CD4-positive, CD25-positive, alpha-beta regulatory T cell (primary cell): ENCODE data around the gene DPEP2. TPM values are rescaled to one million over a fixed set of nuclear protein-coding genes. Genes with fewer than 3 reads are reported as not detected.

Source experiments
- ATAC-seq, 2 donors: fragments of 150-1000 bp; cut with Tn5 transposase; one replicate each; pipeline ENCODE4 v1.10.0; 2021; ENCODE audit warnings: low read depth in 2 of 2, moderate number of reproducible peaks in 2 of 2, moderate library complexity in 1 of 2
- DNase-seq, 3 donors: peaks; one replicate each; pipeline versions ENCODE4 v3.0.0 to v3.0.0-alpha.2; 2012 to 2022; ENCODE audit warnings: mixed read lengths in 1 of 3
- H3K27ac ChIP-seq: one replicate; pipeline ENCODE4 v1.7.0; 2013; ENCODE audit warnings: mild to moderate bottlenecking, low read length; ENCODE audit not compliant: insufficient read depth, poor library complexity, severe bottlenecking
- H3K27me3 ChIP-seq: one replicate; pipeline ENCODE4 v1.7.0; 2013; ENCODE audit warnings: low read length; ENCODE audit not compliant: control insufficient read depth, insufficient read depth
- H3K36me3 ChIP-seq: one replicate; pipeline ENCODE4 v1.7.0; 2013; ENCODE audit warnings: mild to moderate bottlenecking, low read length, moderate library complexity; ENCODE audit not compliant: control insufficient read depth, insufficient read depth
- H3K4me1 ChIP-seq: 2 replicates; pipeline ENCODE4 v1.7.0; 2013; ENCODE audit warnings: mild to moderate bottlenecking, low read length; ENCODE audit not compliant: insufficient read depth, control insufficient read depth, poor library complexity, severe bottlenecking
- H3K4me3 ChIP-seq: one replicate; pipeline ENCODE4 v1.7.0; 2013; ENCODE audit warnings: low read depth, mild to moderate bottlenecking, low read length, moderate library complexity
- H3K9me3 ChIP-seq, 2 experiments: 1 replicate in 1 of 2; 2 replicates in 1 of 2; pipeline ENCODE4 v1.7.0; 2013; ENCODE audit warnings: low read length in 2 of 2, mild to moderate bottlenecking in 1 of 2, moderate library complexity in 1 of 2; ENCODE audit not compliant: control insufficient read depth in 2 of 2
- H3K27ac Mint-ChIP-seq, 3 donors: one replicate each; pipeline ENCODE4 v1.8.0; 2020 to 2022; ENCODE audit warnings: mild to moderate bottlenecking in 3 of 3, mixed read lengths in 3 of 3, moderate library complexity in 2 of 3
- H3K27me3 Mint-ChIP-seq: one replicate; pipeline ENCODE4 v1.8.0; 2022; ENCODE audit warnings: mild to moderate bottlenecking, mixed read lengths
- H3K36me3 Mint-ChIP-seq: one replicate; pipeline ENCODE4 v1.8.0; 2020; ENCODE audit warnings: mixed read lengths
- H3K4me1 Mint-ChIP-seq, 4 donors: one replicate each; pipeline ENCODE4 v1.8.0; 2020 to 2022; ENCODE audit warnings: mixed read lengths in 4 of 4, mild to moderate bottlenecking in 1 of 4
- H3K4me3 Mint-ChIP-seq, 4 donors: one replicate each; pipeline ENCODE4 v1.8.0; 2020 to 2022; ENCODE audit warnings: mild to moderate bottlenecking in 4 of 4, mixed read lengths in 4 of 4, moderate library complexity in 3 of 4
- H3K9me3 Mint-ChIP-seq, 7 donors: one replicate each; pipeline ENCODE4 v1.8.0; 2020 to 2022; ENCODE audit warnings: mixed read lengths in 7 of 7, mild to moderate bottlenecking in 3 of 7, moderate library complexity in 2 of 7
- polyA plus RNA-seq, 4 donors: library from polyadenylated mRNA; unstranded; fragments of 300-500 nt; fragmentation: Illumina TruSeq; gene quantifications; one replicate each; pipeline ENCODE4 v1.2.3, GENCODE V29; 2021
- total RNA-seq: library from RNA; stranded (reverse); gene quantifications from one replicate; pipeline ENCODE4 v1.2.3, GENCODE V29; 2022

The DPEP2 gene
- total and polyA plus RNA-seq, 5 donors from 2014 or later: 52.2 to 70.0 (median 58.0) TPM

GRCh38 chr16:67946966-67947558, 52.2 kb downstream of the DPEP2 start:
- no peak overlapping the region for H3K27ac ChIP-seq
- H3K4me3 Mint-ChIP-seq: no peak overlapping the region
- no peaks in the 10 kb centered on the region for H3K9me3 ChIP-seq
- H3K4me1 ChIP-seq: no peaks in the 10 kb centered on the region
- H3K4me1 Mint-ChIP-seq: peaks cover 0 to 4% (median 1%) of the 10 kb centered on the region in 4 donors
- H3K27ac Mint-ChIP-seq: no peak overlapping the region
- H3K9me3 Mint-ChIP-seq: no peaks in the 10 kb centered on the region
- H3K27me3 Mint-ChIP-seq: no peaks in the 10 kb centered on the region
- no peaks in the 10 kb centered on the region for H3K27me3 ChIP-seq
- H3K36me3 ChIP-seq: peaks cover 12% of the 10 kb centered on the region
- H3K36me3 Mint-ChIP-seq: peaks cover 6% of the 10 kb centered on the region
- H3K4me3 ChIP-seq: no peak overlapping the region
- ATAC-seq (no peak), DNase-seq (no peak)

GRCh38 chr16:67946128-67946569, 53.1 kb downstream of the DPEP2 start:
- no peak for DNase-seq
- peaks cover 5% of the 10 kb centered on the region for H3K4me1 ChIP-seq
- H3K36me3 ChIP-seq: peaks cover 8% of the 10 kb centered on the region
- no peak overlapping the region for H3K4me3 ChIP-seq
- peak overlapping the region in 1 of 3 donors; percentile 52 for H3K27ac Mint-ChIP-seq
- H3K4me3 Mint-ChIP-seq: no peak overlapping the region
- no peaks in the 10 kb centered on the region for H3K9me3 Mint-ChIP-seq
- H3K27me3 ChIP-seq: no peaks in the 10 kb centered on the region
- H3K27ac ChIP-seq: no peak overlapping the region
- no peaks in the 10 kb centered on the region for H3K9me3 ChIP-seq
- ATAC-seq: no peak
- H3K36me3 Mint-ChIP-seq: peaks cover 3% of the 10 kb centered on the region
- peaks cover 0 to 10% (median 3%) of the 10 kb centered on the region in 4 donors for H3K4me1 Mint-ChIP-seq
- H3K27me3 Mint-ChIP-seq: no peaks in the 10 kb centered on the region

GRCh38 chr16:67945392-67945933, 53.8 kb downstream of the DPEP2 start:
- no peak overlapping the region for H3K4me3 Mint-ChIP-seq
- H3K36me3 Mint-ChIP-seq: peaks cover 3% of the 10 kb centered on the region
- no peaks in the 10 kb centered on the region for H3K27me3 ChIP-seq
- no peak overlapping the region for H3K27ac Mint-ChIP-seq
- H3K4me1 ChIP-seq: peaks cover 5% of the 10 kb centered on the region
- H3K9me3 ChIP-seq: no peaks in the 10 kb centered on the region
- DNase-seq (no peak), ATAC-seq (no peak)
- H3K4me3 ChIP-seq: no peak overlapping the region
- H3K27me3 Mint-ChIP-seq: no peaks in the 10 kb centered on the region
- H3K9me3 Mint-ChIP-seq: no peaks in the 10 kb centered on the region
- H3K36me3 ChIP-seq: peaks cover 6% of the 10 kb centered on the region
- peaks cover 0 to 15% (median 4%) of the 10 kb centered on the region in 4 donors for H3K4me1 Mint-ChIP-seq
- no peak overlapping the region for H3K27ac ChIP-seq

- H3K27ac Mint-ChIP-seq: no peak overlapping the region
Observed at GRCh38 chr16:67944690-67945391, 54.4 kb downstream of the DPEP2 start.

GRCh38 chr16:67943619-67944504, 55.4 kb downstream of the DPEP2 start, which contains the start of gene LCAT:
LCAT (minus strand) TSS chr16:67944120; CDS start chr16:67944101, 19 bp downstream.
- ATAC-seq: no peak

More at GRCh38 chr16:67944690-67945391, 54.4 kb downstream of the DPEP2 start:
- Histone ChIP-seq H3K4me3 (no peak overlapping the region), H3K36me3 (peaks cover 6% of the 10 kb centered on the region), H3K9me3 (no peaks in the 10 kb centered on the region), H3K27me3 (no peaks in the 10 kb centered on the region), H3K27ac (no peak overlapping the region), H3K4me1 (peaks cover 10% of the 10 kb centered on the region)
- Mint-ChIP-seq H3K36me3 (peaks cover 3% of the 10 kb centered on the region), H3K4me3 (no peak overlapping the region), H3K9me3 (no peaks in the 10 kb centered on the region), H3K4me1 (peaks cover 0 to 21% (median 9%) of the 10 kb centered on the region in 4 donors), H3K27me3 (no peaks in the 10 kb centered on the region)
- ATAC-seq (no peak), DNase-seq (no peak)

GRCh38 chr16:67943256-67943618, 56.0 kb downstream of the DPEP2 start:
- Mint-ChIP-seq H3K9me3 (no peaks in the 10 kb centered on the region), H3K27me3 (no peaks in the 10 kb centered on the region), H3K4me1 (peaks cover 0 to 31% (median 10%) of the 10 kb centered on the region in 4 donors), H3K36me3 (peaks cover 3% of the 10 kb centered on the region), H3K27ac (no peak overlapping the region), H3K4me3 (no peak overlapping the region)
- no peak for DNase-seq
- no peak for ATAC-seq
- Histone ChIP-seq H3K4me3 (no peak overlapping the region), H3K27ac (no peak overlapping the region), H3K4me1 (peaks cover 14% of the 10 kb centered on the region), H3K9me3 (no peaks in the 10 kb centered on the region), H3K27me3 (no peaks in the 10 kb centered on the region), H3K36me3 (peaks cover 6% of the 10 kb centered on the region)

More at GRCh38 chr16:67943619-67944504, 55.4 kb downstream of the DPEP2 start, which contains the start of gene LCAT:
- DNase-seq: no peak
- Mint-ChIP-seq H3K9me3 (no peaks in the 10 kb centered on the region), H3K27me3 (no peaks in the 10 kb centered on the region), H3K4me1 (peaks cover 0 to 30% (median 10%) of the 10 kb centered on the region in 4 donors), H3K36me3 (peaks cover 3% of the 10 kb centered on the region), H3K27ac (no peak within 1 kb of the TSS), H3K4me3 (no peak within 1 kb of the TSS)
- Histone ChIP-seq H3K36me3 (peaks cover 6% of the 10 kb centered on the region), H3K4me1 (peaks cover 14% of the 10 kb centered on the region), H3K27ac (no peak within 1 kb of the TSS), H3K27me3 (no peaks in the 10 kb centered on the region), H3K9me3 (no peaks in the 10 kb centered on the region), H3K4me3 (no peak within 1 kb of the TSS)

- H3K27me3 ChIP-seq: no peaks in the 10 kb centered on the region
- Mint-ChIP-seq H3K4me1 (peaks cover 0 to 31% (median 10%) of the 10 kb centered on the region in 4 donors), H3K4me3 (no peak overlapping the region), H3K27ac (no peak overlapping the region), H3K9me3 (no peaks in the 10 kb centered on the region), H3K36me3 (peaks cover 3% of the 10 kb centered on the region), H3K27me3 (no peaks in the 10 kb centered on the region)
- H3K4me1 ChIP-seq: peaks cover 17% of the 10 kb centered on the region
- H3K27ac ChIP-seq: no peak overlapping the region
- H3K36me3 ChIP-seq: peaks cover 6% of the 10 kb centered on the region
- no peaks in the 10 kb centered on the region for H3K9me3 ChIP-seq
- ATAC-seq: no peak
- DNase-seq: no peak
- H3K4me3 ChIP-seq: no peak overlapping the region
Observed at GRCh38 chr16:67942510-67943255, 56.6 kb downstream of the DPEP2 start.
